ENCODE measurements around the gene HDAC5.
"Not testable (repeated sequence)": the region's sequence is repeated elsewhere in the genome, so short reads cannot be mapped to it uniquely, and the experiment has no call there.

DNA sequence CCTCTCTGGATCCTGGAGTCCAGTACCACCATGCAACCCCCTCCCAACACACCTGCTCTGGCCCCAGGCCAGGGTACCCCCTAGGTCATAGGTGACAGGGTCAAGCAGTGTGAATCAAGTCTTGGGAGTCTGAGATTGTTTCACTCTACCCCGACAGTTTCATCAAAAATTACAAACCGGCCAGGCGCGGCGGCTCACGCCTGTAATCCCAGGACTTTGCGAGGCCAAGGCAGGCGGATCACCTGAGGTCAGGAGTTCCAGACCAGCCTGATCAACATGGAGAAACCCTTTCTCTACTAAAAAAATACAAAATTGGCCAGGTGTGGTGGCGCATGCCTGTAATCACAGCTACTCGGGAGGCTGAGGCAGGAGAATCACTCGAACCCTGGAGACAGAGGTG lies 3.2 kb downstream of the HDAC5 start:
- TF ChIP-seq, protein P1, sequence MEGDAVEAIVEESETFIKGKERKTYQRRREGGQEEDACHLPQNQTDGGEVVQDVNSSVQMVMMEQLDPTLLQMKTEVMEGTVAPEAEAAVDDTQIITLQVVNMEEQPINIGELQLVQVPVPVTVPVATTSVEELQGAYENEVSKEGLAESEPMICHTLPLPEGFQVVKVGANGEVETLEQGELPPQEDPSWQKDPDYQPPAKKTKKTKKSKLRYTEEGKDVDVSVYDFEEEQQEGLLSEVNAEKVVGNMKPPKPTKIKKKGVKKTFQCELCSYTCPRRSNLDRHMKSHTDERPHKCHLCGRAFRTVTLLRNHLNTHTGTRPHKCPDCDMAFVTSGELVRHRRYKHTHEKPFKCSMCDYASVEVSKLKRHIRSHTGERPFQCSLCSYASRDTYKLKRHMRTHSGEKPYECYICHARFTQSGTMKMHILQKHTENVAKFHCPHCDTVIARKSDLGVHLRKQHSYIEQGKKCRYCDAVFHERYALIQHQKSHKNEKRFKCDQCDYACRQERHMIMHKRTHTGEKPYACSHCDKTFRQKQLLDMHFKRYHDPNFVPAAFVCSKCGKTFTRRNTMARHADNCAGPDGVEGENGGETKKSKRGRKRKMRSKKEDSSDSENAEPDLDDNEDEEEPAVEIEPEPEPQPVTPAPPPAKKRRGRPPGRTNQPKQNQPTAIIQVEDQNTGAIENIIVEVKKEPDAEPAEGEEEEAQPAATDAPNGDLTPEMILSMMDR (conservative IDR thresholded peaks at IDR 0.05; ENCODE audit: low read length) = not testable (repeated sequence)
- TF ChIP-seq EZH2phosphoT487 (IDR thresholded peaks at IDR 0.05; ENCODE audit: borderline replicate concordance) = not testable (repeated sequence)

Measured in Loucy (cell line).